NCI-H526 treated with DMSO at 0.1 percent for 48 hours (cell line): ENCODE measurements around the gene NFYB.
"Not testable (repeated sequence)": the region's sequence is repeated elsewhere in the genome, so short reads cannot be mapped to it uniquely, and the experiment has no call there.

Experiments used
- DNase-seq: peaks from one replicate; lab custom pipeline; 2025; lab: John Stamatoyannopoulos, UW

Gene NFYB

DNA sequence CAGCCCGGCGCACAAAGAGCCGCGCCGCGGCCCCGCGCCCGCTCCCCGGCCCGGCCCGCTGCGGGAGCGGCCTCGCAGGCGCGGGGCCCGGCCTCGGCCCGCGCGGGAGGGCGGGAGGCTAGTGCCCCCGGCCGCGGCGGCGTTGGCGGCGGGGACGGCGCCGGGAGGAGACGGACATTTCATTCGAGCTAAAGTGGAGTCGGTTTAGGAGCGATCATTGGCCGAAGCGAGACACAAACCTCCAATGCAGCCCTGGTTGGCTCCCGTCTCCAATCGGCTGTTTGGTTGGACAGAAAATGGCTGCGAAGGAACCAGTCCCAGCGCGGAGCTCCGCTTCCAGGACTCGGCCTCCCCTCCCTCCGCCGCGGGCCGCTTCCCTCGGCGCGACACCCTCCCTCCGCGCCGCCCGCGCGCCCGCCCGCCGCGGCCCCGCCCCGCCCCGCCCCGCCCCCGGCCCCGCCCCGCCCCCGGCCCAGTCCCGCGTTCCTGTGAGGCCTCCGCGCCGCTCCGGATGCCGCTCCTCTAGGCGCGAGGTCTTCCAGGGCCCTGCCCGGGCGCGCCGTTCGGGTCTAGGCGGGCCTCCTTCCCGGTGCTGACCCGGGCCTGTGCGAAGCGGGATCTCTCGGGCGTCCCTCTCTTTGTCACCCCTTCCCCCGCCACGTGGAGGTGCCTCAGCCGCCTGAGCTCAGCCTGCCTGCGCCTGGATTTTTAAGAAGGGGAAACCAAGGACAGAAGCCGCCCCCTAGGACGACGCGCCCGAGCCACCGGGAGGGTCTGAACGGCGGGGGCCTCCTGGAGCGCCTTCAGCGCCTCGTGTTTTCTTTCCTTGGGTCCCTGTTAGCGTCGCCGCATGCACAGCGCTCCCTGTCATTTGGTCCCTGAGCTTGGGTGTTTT, at the start of gene NFYB:
Gene NFYB (minus strand): TSS at position 309 of the 895 bp plus-strand sequence. CDS start 2,757 bp downstream, outside the sequence.
- DNase-seq: peak; percentile 93

DNA sequence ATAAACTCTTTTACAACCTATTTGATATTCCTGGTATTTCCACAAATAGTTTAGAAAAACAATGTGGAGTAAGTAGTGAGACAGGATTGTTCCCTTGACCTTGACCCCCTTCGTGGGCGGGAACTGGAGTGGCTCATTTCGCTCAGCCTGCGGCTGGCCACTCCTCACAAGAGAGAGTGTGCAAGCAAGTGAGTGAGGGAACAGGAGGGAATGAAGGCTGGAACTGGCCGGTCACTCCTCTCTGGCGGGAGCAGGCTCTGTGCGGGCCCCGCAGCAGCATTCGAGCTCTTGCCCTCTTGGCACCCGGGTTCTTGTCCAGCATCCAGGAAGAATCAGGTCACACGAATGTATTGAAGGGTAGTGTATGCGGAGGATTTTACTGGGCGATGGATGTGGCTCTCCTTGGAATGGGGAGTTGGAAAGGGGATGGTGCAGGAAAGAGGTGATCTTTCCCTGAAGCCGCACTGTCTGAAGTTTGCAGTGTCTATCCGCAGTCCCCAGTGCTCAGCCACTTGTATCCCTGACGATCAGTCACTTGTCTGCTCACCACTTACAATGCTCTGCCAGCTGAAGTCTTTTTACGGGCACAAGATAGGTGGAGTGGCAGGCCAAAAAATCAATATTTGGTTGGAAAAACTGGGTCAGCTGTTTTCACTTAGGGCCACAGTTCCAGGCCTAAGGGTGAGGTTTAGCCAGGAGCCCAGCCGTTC, 49.6 kb upstream of the NFYB start:
- DNase-seq: no peak

GRCh38 chr12:104183443-104183842, 45.4 kb upstream of the NFYB start:
- no peak for DNase-seq

GRCh38 chr12:104182621-104183378, 44.8 kb upstream of the NFYB start:
- no peak for DNase-seq

GRCh38 chr12:104182144-104182543, 44.1 kb upstream of the NFYB start:
- no peak for DNase-seq

GRCh38 chr12:104181313-104181712, 43.3 kb upstream of the NFYB start:
- DNase-seq: no peak

GRCh38 chr12:104180374-104180773, 42.4 kb upstream of the NFYB start:
- DNase-seq: no peak

GRCh38 chr12:104177663-104178501, 39.9 kb upstream of the NFYB start:
- no peak for DNase-seq

DNA sequence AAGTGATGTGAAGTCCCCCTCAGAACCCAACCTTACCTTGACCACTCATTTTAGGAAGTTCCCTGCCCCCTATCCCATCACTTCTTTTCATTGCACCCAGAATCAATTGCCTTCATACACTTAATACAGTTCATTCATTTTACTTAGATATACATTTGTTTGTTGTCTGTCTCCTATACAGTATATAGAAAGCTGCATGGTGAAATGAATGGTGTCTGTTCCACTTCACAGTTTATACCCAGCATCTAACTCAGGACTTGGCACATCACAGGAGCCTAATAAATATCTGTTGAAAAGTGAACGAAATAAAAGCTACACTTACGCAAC, 39.3 kb upstream of the NFYB start:
- DNase-seq: no peak

DNA sequence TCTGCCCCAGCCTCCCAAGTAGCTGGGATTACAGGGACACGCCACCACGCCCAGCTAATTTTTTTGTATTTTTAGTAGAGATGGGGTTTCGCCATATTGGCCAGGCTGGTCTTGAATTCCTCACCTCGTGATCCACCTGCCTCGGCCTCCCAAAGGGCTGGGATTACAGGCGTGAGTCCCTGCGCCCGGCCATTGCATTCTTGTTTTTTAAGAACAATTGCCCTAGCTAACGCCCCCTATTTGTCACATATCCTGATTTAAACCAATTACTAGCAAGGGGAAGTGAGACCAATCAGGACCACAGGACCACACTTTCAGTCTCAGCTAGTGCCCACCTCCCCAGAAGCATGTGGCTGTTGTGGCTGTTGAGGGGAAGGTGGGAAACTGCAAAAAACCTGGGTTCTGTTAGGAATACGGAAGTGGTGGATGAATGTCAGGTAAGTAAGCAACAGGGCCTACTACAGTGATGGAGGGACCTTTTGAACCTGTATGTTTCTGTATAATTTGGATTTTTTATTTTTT, 37.8 kb upstream of the NFYB start:
- no peak for DNase-seq

- not testable (repeated sequence) for DNase-seq
These were observed 35.8 kb upstream of the NFYB start for GRCh38 chr12:104173804-104174203.

GRCh38 chr12:104172570-104172947, 34.5 kb upstream of the NFYB start:
- no peak for DNase-seq

GRCh38 chr12:104171785-104172569, 34.0 kb upstream of the NFYB start:
- no peak for DNase-seq

GRCh38 chr12:104168596-104168995, 30.6 kb upstream of the NFYB start:
- DNase-seq: no peak

DNA sequence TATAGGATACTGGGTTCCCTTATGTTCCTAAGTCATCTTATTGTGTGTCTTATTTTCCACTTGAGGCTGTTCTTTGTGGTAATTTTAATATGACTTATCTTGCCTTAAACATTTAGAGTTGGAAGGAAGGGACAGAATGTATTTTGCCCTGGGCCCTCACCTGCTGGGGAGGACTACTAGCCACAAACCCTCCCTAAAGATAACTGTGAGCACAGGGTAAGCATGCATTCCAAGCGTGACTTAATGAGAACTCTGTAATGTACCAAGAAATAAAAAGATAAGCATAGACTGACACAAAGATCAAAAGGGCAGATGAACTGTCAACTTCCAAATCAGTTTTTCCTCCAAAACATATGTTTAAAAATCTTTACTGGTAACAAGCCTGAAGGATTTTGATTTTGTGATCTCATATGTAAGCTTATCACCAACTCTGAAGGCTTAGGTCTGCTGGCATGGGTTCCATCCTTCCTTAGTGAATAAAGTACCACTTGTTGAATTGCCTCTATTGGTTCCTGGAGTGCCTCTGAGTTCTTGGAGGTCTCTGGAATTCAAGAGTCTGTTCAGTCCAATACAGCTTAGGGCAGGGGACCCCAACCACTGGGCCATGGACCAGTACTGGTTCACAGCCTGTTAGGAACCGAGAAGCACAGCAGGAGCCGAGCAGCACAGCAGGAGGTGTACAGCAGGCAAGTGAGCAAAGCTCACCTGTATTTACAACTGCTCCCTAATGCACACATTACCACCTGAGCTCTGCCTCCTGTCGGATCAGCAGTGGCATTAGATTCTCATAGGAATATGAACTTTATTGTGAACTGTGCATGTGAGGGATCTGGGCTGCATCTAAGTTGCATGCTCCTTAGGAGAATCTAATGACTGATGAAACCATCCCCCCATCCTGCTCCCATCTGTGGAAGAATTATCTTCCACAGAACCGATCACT, 29.8 kb upstream of the NFYB start:
- DNase-seq: no peak

DNA sequence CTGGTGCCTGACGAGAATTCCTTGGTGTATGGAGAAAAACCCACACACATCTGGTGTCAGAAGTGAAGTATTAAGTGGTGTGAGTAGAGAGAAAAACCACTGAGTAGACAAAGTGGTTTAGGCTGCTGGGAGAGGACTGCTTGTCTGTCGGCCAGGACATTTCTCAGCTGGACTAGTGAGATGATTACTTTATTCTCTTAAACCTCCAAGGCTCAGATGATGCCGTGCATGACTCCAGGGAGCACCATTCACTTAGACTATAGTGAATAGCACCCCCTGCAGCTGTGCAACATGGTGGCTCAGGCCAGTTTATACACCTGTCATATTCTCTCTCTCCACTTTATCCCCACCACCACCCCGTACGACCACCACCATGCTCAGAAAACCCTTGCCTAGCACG, 28.5 kb upstream of the NFYB start:
- DNase-seq: no peak

DNA sequence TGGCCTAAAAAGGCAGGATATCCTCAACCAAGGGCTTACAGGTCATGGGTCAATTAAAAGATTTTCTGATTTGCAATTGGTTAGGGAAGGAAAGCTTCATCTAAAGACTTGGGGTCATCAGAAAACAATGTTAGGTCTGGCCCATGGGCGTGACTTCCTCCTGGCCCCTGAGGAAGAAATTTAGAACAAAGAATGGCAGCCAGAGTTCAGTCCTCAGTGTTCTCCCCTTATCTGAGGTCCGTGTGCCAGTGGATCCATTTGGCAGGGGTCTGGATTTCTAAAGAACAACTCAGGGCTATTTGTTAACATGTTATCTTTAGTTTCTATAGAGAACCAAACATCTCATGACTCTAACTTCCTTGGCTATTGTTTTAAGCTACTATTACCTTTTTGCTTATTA, 27.8 kb upstream of the NFYB start:
- DNase-seq: no peak

DNA sequence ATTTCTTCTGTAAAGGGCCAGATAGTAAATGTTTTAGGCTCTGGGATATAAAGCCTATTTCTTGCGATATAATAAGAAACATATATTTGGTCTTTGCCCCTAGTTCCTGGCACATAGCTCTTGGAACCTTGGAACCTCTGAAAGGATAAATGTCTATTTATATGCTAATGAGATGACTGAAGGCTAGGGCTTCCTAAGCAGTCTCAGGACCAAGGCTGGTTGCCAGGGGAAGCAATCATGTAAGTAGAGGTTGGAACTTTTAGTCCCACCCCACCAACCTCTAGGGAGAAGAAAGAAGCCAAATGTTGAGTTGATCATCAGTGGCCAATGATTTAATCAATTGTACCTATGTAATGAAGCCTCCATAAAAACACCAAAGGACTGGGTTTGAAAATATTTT, 26.6 kb upstream of the NFYB start:
- DNase-seq: no peak

DNA sequence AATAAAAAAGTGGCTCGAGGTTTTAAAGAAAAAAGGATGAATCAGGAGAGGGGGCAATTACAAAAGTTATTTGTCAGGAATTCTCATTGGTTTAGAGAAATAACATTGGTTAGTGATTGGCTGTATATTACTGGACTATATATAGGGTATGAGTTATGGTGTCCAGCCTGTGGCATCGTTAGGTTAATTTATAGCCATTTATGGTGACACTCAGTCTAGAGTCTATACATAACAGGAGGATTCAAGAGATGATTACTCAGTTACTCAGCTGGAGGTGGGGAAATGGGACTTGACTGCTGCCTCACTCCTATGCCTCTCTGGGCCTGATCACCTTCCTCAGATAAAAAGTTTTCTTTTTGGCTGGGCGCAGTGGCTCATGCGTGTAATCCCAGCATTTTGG, 25.6 kb upstream of the NFYB start:
- DNase-seq: no peak

- DNase-seq: not testable (repeated sequence)
These were observed 25.0 kb upstream of the NFYB start for GRCh38 chr12:104163028-104163427.
